K562 (cell line): Measurements from ENCODE around the gene LZTR1. TPM values are rescaled to one million over a fixed set of nuclear protein-coding genes. Genes with fewer than 3 reads are reported as not detected.

ENCODE experiments used
- ARID1B ChIP-seq: fragments of 450-650 bp; IDR thresholded peaks from 2 replicates; pipeline ENCODE4 v1.6.1; 2016; ENCODE audit warnings: antibody characterized with exemption, mild to moderate bottlenecking, inconsistent platforms
- BRD4 ChIP-seq: fragments of 200-600 bp; sonication (generic); IDR thresholded peaks from 2 replicates; pipeline ENCODE4 v1.6.1; 2017; ENCODE audit warnings: inconsistent platforms
- ELF1 ChIP-seq: fragments of 200-800 bp; sonication (Bioruptor generic); IDR thresholded peaks from 2 replicates; pipeline ENCODE4 v1.6.1; 2016; ENCODE audit warnings: missing genetic modification characterization, missing compliant biosample characterization
- FOXP4 ChIP-seq: sonication (generic); formaldehyde crosslinking; IDR thresholded peaks from 2 replicates; pipeline ENCODE4 v1.8.0; 2022; ENCODE audit warnings: mild to moderate bottlenecking, missing genetic modification reagents, borderline replicate concordance
- GATA2 ChIP-seq: sonication (generic); formaldehyde crosslinking; IDR thresholded peaks from 2 replicates; pipeline ENCODE4 v1.4.0; 2020; ENCODE audit warnings: mild to moderate bottlenecking, missing genetic modification reagents
- MAZ ChIP-seq, 2 experiments: fragments of 450-650 bp in 1 of 2; sonication (generic) in 1 of 2; formaldehyde crosslinking; IDR thresholded peaks in 1 of 2; conservative IDR thresholded peaks in 1 of 2; 2 replicates each; pipeline versions ENCODE4 v1.4.0 to v1.5.0; 2020; ENCODE audit warnings: mild to moderate bottlenecking in 1 of 2, missing genetic modification reagents in 1 of 2
- SMAD3 ChIP-seq: fragments of 450-650 bp; formaldehyde crosslinking; conservative IDR thresholded peaks from 2 replicates; pipeline ENCODE4 v1.4.0; 2020; ENCODE audit warnings: mild to moderate bottlenecking
- ZFP91 ChIP-seq: sonication (generic); formaldehyde crosslinking; IDR thresholded peaks from 2 replicates; pipeline ENCODE4 v1.8.0; 2022; ENCODE audit warnings: mild to moderate bottlenecking, missing genetic modification reagents
- ZKSCAN8 ChIP-seq: fragments of 200-800 bp; sonication (Bioruptor generic); IDR thresholded peaks from 2 replicates; pipeline ENCODE4 v1.6.1; 2016; ENCODE audit warnings: missing genetic modification characterization, missing compliant biosample characterization
- polyA plus RNA-seq, 8 experiments: library from polyadenylated mRNA; depleted of rRNA in 4 of 8; stranded (reverse) in 5 of 8; unstranded in 3 of 8; fragments of >200 nt; fragmentation: Nextera tagmentation in 2 of 8; fragmentation: Illumina TruSeq in 1 of 8; extraction: Ambion mirVana in 2 of 8; extraction: Trizol in 1 of 8; gene quantifications; 2 replicates each; pipeline versions ENCODE4 v1.2.1 to v1.2.3, GENCODE V29; 2011 to 2014; ENCODE audit warnings: inconsistent platforms in 1 of 8, missing spikeins in 1 of 8
- total RNA-seq, 7 experiments: library from RNA; depleted of rRNA in 6 of 7; stranded (reverse); fragments of >200 nt in 6 of 7; fragmentation: Illumina TruSeq in 2 of 7; extraction: Trizol in 2 of 7; gene quantifications; 2 replicates each; pipeline versions ENCODE4 v1.2.1 to v1.2.3, GENCODE V29; 2011 to 2021; ENCODE audit warnings: low replicate concordance in 1 of 7
- TF ChIP-seq, protein P1 (sequence below), 3 experiments: fragments of 200-800 bp in 1 of 3; fragments of 250-450 bp in 1 of 3; fragments of 450-650 bp in 1 of 3; sonication (Bioruptor Pico) in 1 of 3; sonication (Bioruptor generic) in 1 of 3; formaldehyde crosslinking in 1 of 3; IDR thresholded peaks; 2 replicates each; pipeline versions ENCODE4 v1.6.1 to v1.8.0; 2016 to 2022; ENCODE audit warnings: mild to moderate bottlenecking in 2 of 3, missing genetic modification characterization in 2 of 3, missing compliant biosample characterization in 1 of 3, moderate library complexity in 1 of 3
- TF ChIP-seq, protein P2 (sequence below): fragments of 450-650 bp; formaldehyde crosslinking; IDR thresholded peaks from 2 replicates; pipeline ENCODE4 v1.4.0; 2020; ENCODE audit warnings: mild to moderate bottlenecking

Gene LZTR1
- total and polyA plus RNA-seq, 9 of the 15 experiments (the other 6 are each of a cell fraction or from before 2014, with no cell fraction given) = 2.2 to 135 (median 63.0) TPM

- TF ChIP-seq ZFP91 (CRISPR knock-in tag) = no peak
- 0 out of 2 replicates have a peak, but pooled peaks have one; percentile 44 for TF ChIP-seq SMAD3 (CRISPR knock-in tag)
- no peak for TF ChIP-seq FOXP4 (CRISPR knock-in tag)
- TF ChIP-seq, protein P1, sequence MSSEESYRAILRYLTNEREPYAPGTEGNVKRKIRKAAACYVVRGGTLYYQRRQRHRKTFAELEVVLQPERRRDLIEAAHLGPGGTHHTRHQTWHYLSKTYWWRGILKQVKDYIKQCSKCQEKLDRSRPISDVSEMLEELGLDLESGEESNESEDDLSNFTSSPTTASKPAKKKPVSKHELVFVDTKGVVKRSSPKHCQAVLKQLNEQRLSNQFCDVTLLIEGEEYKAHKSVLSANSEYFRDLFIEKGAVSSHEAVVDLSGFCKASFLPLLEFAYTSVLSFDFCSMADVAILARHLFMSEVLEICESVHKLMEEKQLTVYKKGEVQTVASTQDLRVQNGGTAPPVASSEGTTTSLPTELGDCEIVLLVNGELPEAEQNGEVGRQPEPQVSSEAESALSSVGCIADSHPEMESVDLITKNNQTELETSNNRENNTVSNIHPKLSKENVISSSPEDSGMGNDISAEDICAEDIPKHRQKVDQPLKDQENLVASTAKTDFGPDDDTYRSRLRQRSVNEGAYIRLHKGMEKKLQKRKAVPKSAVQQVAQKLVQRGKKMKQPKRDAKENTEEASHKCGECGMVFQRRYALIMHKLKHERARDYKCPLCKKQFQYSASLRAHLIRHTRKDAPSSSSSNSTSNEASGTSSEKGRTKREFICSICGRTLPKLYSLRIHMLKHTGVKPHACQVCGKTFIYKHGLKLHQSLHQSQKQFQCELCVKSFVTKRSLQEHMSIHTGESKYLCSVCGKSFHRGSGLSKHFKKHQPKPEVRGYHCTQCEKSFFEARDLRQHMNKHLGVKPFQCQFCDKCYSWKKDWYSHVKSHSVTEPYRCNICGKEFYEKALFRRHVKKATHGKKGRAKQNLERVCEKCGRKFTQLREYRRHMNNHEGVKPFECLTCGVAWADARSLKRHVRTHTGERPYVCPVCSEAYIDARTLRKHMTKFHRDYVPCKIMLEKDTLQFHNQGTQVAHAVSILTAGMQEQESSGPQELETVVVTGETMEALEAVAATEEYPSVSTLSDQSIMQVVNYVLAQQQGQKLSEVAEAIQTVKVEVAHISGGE (CRISPR knock-in tag; IDR thresholded peaks at IDR 0.05) = no peak
- no peak for TF ChIP-seq MAZ (CRISPR knock-in tag; conservative IDR thresholded peaks at IDR 0.05 in 1 of 2, IDR thresholded peaks at IDR 0.05 in 1 of 2)
- TF ChIP-seq ARID1B = no peak
- no peak for TF ChIP-seq GATA2 (CRISPR knock-in tag)
- no peak for TF ChIP-seq BRD4
- no peak for TF ChIP-seq ZKSCAN8 (CRISPR knock-in tag)
- no peak for TF ChIP-seq ELF1
- TF ChIP-seq, protein P2, sequence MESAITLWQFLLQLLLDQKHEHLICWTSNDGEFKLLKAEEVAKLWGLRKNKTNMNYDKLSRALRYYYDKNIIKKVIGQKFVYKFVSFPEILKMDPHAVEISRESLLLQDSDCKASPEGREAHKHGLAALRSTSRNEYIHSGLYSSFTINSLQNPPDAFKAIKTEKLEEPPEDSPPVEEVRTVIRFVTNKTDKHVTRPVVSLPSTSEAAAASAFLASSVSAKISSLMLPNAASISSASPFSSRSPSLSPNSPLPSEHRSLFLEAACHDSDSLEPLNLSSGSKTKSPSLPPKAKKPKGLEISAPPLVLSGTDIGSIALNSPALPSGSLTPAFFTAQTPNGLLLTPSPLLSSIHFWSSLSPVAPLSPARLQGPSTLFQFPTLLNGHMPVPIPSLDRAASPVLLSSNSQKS (CRISPR knock-in tag) = no peak
Measured at GRCh38 chr22:20997536-20998257, 15.6 kb downstream of the LZTR1 start (continued).
